ENCODE measurements around the gene RRP8.

DNA sequence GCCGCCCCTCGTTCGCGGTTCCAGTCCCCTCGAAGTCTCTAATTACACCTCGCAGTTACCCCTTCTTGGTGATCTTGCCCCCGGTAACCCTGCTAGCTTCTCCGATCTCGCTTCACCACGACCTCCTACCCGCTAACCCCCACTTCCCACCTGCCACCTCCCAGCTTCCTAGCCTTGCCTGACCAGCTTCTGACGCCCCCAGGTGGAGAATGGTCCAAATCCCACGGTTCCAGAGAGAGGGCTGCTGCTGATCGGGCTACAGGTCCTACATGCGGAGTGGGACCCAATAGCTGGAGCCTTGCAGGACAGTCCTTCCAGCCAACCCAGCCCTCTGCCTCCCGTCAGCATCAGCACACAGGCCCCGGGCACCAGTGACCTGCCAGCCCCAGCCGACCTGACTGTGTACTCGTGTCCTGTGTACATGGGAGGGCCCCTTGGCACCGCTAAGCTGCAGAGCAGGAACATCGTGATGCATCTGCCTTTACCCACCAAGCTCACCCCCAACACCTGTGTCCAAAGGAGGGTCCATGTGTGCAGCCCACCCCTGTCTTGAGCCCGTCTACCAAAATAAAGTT lies 31.9 kb downstream of the RRP8 start:
- no peak for TF ChIP-seq CTCF (IDR thresholded peaks at IDR 0.05)
- TF ChIP-seq POLR2A (IDR thresholded peaks at IDR 0.05), result no peak
